ENCODE results near the gene DOCK4. TPM values are rescaled to one million over a fixed set of nuclear protein-coding genes. Genes with fewer than 3 reads are reported as not detected.

The DOCK4 gene
- total RNA-seq, 2 experiments from 2014 or later = 0.32 TPM

DNA sequence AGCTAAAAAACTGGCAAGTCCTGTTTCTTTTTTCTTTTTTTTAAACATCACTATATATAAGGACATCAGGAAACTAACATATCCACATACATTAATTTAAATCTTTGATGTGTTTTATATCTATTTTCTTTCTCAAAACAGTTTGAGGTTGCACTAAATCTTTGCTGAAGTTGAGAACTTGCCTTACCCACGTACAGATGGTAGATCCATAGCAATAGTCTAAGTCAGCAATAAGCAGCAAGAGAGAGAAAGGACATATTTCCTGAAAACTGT is 417.2 kb downstream of the DOCK4 start:
- H3K4me1 Mint-ChIP-seq = no peaks in the 10 kb centered on the region
- no peaks in the 10 kb centered on the region for H3K36me3 Mint-ChIP-seq (ENCODE audit: low read depth)
- CTCF ChIA-PET = interaction anchor here (0.8 kb wide), 1 partner anchor 596 kb away, joined by 3 read pairs; no protein-coding TSS in a partner anchor
- DNase-seq (no peak), ATAC-seq (no peak)
- POLR2A ChIA-PET = no interaction called here
- no peak overlapping the region for H3K27ac Mint-ChIP-seq
- no peak overlapping the region for H3K4me3 Mint-ChIP-seq
- H3K9me3 Mint-ChIP-seq (ENCODE audit: low read depth) = peaks cover 11% of the 10 kb centered on the region
- intact Hi-C loops (cut with DNase I, micrococcal nuclease) = no loop called here
- H3K27me3 Mint-ChIP-seq = peaks cover 3% of the 10 kb centered on the region

DNA sequence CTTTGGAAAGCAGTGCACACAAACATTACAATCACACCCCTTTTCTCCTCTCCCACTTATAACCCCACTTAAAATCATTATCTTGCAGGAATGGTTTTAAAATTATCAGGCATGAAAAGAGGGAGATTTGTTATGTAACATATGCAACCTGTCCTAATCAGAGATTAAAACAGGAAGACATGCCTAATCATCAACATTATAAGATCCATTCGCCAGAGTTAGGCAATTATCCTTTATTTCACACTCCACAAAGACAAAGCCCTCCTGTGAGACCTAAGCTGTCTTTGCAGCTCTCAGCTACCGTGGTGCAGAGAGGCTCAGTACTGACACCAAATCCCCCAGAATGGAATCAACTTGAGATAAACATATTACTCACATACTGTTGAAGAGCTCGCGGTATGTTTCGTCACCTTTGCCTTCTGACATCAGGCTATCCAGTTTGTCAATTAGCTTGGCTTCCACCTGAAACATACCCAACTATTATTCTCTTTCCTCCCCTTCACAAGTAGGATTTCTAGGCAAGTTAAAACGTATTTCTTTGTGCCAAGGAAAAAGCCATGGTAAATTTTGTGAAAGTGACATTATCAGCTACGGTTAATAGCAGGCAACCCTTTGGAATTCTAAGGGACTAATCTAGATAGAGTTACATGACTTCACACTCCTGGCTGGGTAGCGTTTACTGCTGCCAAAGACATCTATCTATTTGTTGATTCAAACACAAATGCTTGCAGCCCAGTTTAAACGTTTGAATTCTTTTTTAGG is 417.7 kb downstream of the DOCK4 start:
- intact Hi-C loops (cut with DNase I, micrococcal nuclease) = no loop called here
- Mint-ChIP-seq H3K27me3 (peaks cover 3% of the 10 kb centered on the region), H3K36me3 (ENCODE audit: low read depth) (no peaks in the 10 kb centered on the region), H3K4me3 (no peak overlapping the region), H3K27ac (no peak overlapping the region), H3K9me3 (ENCODE audit: low read depth) (peaks cover 6% of the 10 kb centered on the region), H3K4me1 (no peaks in the 10 kb centered on the region)
- ATAC-seq (no peak), DNase-seq (no peak)
- POLR2A ChIA-PET = interaction anchor here (0.6 kb wide), 1 partner anchor 443 kb away, joined by 7 read pairs; no protein-coding TSS in a partner anchor
- CTCF ChIA-PET = interaction anchor here (0.6 kb wide), 1 partner anchor 130 kb away, joined by 3 read pairs; no protein-coding TSS in a partner anchor

DNA sequence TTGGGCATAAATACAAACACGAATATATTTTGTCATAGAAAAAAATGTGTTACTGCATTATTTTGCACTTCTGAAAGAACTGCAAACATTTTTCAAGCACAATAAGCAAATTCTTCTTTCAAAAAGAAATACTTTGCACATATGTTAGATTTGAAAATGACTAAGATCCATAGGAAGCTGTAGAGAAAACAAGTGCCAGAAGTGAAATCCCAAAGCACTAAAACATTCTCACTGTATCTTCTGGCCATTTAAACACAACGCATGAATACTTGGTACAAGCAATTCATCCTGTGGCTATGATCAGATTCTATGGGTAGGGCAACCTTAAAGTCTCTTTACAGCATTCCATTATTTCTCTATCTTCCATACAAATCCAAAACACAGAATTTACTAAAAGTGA is 418.5 kb downstream of the DOCK4 start:
- ChIA-PET POLR2A (no interaction called here), CTCF (no interaction called here)
- H3K36me3 Mint-ChIP-seq (ENCODE audit: low read depth) = no peaks in the 10 kb centered on the region
- H3K4me1 Mint-ChIP-seq = no peaks in the 10 kb centered on the region
- H3K27me3 Mint-ChIP-seq = peaks cover 3% of the 10 kb centered on the region
- H3K9me3 Mint-ChIP-seq (ENCODE audit: low read depth) = peaks cover under 1% of the 10 kb centered on the region
- H3K27ac Mint-ChIP-seq = no peak overlapping the region
- intact Hi-C loops (cut with DNase I, micrococcal nuclease) = no loop called here
- ATAC-seq (no peak), DNase-seq (no peak)
- H3K4me3 Mint-ChIP-seq = no peak overlapping the region

DNA sequence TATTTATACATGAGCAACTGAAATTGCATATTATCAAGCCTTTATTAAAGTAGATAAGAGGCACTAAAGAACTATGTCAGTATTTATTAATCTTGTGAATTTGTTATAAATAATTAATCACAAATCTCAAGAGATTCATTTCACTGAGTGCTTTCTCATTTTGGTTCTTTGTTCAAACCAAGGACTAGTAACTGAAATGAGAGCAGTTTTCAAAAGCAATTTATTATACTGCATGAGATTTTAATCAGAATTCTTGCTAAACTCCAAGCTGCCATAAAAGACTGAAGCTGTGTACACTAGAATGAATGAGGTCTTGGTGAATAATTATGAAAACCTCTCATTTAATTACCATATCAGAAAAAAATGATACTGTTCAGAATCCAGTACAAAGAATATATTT is 419.1 kb downstream of the DOCK4 start:
- no peak for DNase-seq
- ChIA-PET POLR2A (no interaction called here), CTCF (no interaction called here)
- H3K4me1 Mint-ChIP-seq = no peaks in the 10 kb centered on the region
- no peak for ATAC-seq
- no peaks in the 10 kb centered on the region for H3K36me3 Mint-ChIP-seq (ENCODE audit: low read depth)
- H3K27me3 Mint-ChIP-seq = peaks cover 3% of the 10 kb centered on the region
- H3K4me3 Mint-ChIP-seq = no peak overlapping the region
- intact Hi-C loops (cut with DNase I, micrococcal nuclease) = no loop called here
- H3K9me3 Mint-ChIP-seq (ENCODE audit: low read depth) = no peaks in the 10 kb centered on the region
- H3K27ac Mint-ChIP-seq = no peak overlapping the region

DNA sequence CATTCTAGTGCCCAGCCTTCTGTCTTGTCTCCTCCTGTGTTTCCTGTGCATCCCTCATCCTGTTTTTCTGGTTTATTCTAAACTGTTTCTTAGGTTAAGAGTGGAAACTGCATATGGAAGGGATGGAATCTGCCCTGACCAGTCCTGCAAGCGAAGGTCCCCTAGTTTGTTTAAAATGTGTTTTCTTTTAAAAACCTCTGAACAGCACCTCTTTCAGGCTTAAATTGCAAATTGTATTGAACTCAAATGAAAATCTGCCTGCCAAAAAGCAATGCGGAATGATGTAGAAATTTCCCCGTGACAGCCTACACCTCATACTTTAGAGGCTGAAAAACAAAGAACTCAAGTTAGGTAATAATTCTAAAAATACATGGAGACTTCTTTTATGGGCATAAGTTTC is 421.1 kb downstream of the DOCK4 start:
- intact Hi-C loops (cut with DNase I, micrococcal nuclease) = no loop called here
- no peak overlapping the region for H3K27ac Mint-ChIP-seq
- CTCF ChIA-PET = no interaction called here
- no peaks in the 10 kb centered on the region for H3K36me3 Mint-ChIP-seq (ENCODE audit: low read depth)
- ATAC-seq (no peak), DNase-seq (no peak)
- H3K4me3 Mint-ChIP-seq = no peak overlapping the region
- no peaks in the 10 kb centered on the region for H3K4me1 Mint-ChIP-seq
- no peaks in the 10 kb centered on the region for H3K9me3 Mint-ChIP-seq (ENCODE audit: low read depth)
- POLR2A ChIA-PET = no interaction called here
- peaks cover 3% of the 10 kb centered on the region for H3K27me3 Mint-ChIP-seq

DNA sequence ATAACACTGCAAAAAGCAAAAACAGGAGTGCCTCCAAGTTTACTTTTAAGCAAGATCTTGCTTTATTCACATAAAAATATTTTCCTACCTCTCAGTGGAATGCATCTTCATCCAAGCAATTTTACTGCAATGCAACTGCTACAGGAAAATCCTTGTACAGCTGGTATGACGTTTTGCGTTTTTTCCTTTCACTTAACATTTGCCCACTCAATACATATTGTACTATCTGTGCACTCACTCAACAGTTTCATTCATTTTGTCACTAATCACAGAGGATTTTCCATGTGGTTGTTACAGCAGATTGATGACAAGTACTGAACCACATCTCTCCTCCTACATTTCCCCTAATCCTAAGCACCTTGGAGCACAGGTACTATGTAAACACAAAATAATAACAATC is 421.9 kb downstream of the DOCK4 start:
- no peak overlapping the region for H3K4me3 Mint-ChIP-seq
- no peak for ATAC-seq
- CTCF ChIA-PET = interaction anchor here (0.6 kb wide), 1 partner anchor 714 kb away, joined by 3 read pairs; no protein-coding TSS in a partner anchor

DNA sequence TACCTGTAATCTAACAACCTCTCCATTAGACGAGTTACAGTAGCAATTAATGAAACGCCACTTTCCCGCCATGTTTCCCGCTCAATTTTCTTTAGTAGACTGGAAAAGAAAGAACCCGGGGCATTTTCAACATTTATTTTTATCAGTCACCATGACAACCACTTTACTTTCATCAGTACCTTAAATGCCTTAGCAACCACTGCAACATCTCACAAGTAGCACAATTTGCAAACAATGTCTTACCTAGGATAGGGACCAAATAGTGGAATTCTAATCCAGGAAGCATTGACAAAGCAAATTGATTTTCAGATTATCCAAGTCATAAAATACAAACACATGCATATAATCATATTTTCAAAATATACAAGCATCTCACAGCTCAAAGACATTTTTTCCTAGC is 422.3 kb downstream of the DOCK4 start:
- Mint-ChIP-seq H3K9me3 (ENCODE audit: low read depth) (no peaks in the 10 kb centered on the region), H3K36me3 (ENCODE audit: low read depth) (no peaks in the 10 kb centered on the region)

More for the DNA sequence above, 421.9 kb downstream of the DOCK4 start:
- Mint-ChIP-seq H3K9me3 (ENCODE audit: low read depth) (no peaks in the 10 kb centered on the region), H3K27ac (no peak overlapping the region), H3K27me3 (peaks cover 6% of the 10 kb centered on the region), H3K36me3 (ENCODE audit: low read depth) (no peaks in the 10 kb centered on the region), H3K4me1 (no peaks in the 10 kb centered on the region)
- intact Hi-C loops (cut with DNase I, micrococcal nuclease) = no loop called here
- no peak for DNase-seq
- POLR2A ChIA-PET = no interaction called here

DNA sequence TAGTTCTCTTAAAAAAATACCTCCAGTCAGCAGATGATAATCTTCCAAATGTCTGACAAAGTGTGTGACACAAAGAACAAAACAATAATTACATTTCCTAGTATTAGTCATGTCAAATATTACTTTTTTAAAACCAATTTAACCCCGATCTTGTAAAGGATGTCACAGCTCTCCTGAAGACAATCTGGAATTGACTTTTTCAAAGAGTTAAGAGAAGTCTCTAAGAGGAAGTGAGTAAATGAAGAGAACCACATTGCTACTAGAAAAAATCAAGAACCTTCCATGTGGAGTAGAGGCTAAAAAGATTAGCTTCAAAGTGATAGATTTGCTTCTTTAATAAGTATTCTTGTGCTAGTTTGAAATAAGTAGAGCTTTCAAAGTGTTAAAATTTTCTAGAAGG is 425.7 kb downstream of the DOCK4 start:
- DNase-seq = no peak
- intact Hi-C loops (cut with DNase I, micrococcal nuclease) = no loop called here
- H3K27ac Mint-ChIP-seq = no peak overlapping the region
- peaks cover 6% of the 10 kb centered on the region for H3K27me3 Mint-ChIP-seq
- H3K4me1 Mint-ChIP-seq = no peaks in the 10 kb centered on the region
- ChIA-PET CTCF (interaction anchor here (1.5 kb wide), 1 partner anchor 28 kb away, joined by 5 read pairs; no protein-coding TSS in a partner anchor), POLR2A (no interaction called here)
- ATAC-seq = no peak
- no peaks in the 10 kb centered on the region for H3K36me3 Mint-ChIP-seq (ENCODE audit: low read depth)
- H3K9me3 Mint-ChIP-seq (ENCODE audit: low read depth) = peaks cover 7% of the 10 kb centered on the region
- H3K4me3 Mint-ChIP-seq = no peak overlapping the region

More for the DNA sequence above, 422.3 kb downstream of the DOCK4 start:
- CTCF ChIA-PET = interaction anchor here (0.6 kb wide), 1 partner anchor 714 kb away, joined by 3 read pairs; no protein-coding TSS in a partner anchor
- POLR2A ChIA-PET = no interaction called here
- no peak for DNase-seq
- no peak for ATAC-seq
- H3K27me3 Mint-ChIP-seq = peaks cover 6% of the 10 kb centered on the region
- H3K27ac Mint-ChIP-seq = no peak overlapping the region
- H3K4me1 Mint-ChIP-seq = no peaks in the 10 kb centered on the region
- intact Hi-C loops (cut with DNase I, micrococcal nuclease) = no loop called here
- H3K4me3 Mint-ChIP-seq = no peak overlapping the region

DNA sequence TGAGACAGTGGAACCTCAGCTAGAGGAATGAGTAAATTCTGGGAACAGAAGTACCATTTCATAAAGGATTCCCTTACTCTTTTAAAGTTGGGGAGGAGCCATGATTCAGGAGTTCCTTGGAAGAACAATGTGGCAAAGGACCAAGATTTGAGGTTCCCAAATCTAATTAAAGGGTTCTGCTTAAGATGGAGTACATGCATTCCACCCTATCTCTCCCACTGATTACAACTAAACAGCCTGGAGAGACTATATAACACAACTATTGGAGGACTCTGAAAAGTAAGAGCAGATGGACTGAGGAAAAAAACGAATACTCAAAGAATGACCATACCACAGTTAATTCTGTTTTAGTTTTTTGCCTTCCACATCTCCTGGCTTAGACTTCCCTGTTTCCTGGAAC is 431.0 kb downstream of the DOCK4 start:
- ChIA-PET CTCF (no interaction called here), POLR2A (no interaction called here)
- Mint-ChIP-seq H3K27me3 (peaks cover 7% of the 10 kb centered on the region), H3K27ac (no peak overlapping the region), H3K36me3 (ENCODE audit: low read depth) (no peaks in the 10 kb centered on the region), H3K4me3 (no peak overlapping the region), H3K4me1 (no peaks in the 10 kb centered on the region), H3K9me3 (ENCODE audit: low read depth) (peaks cover 7% of the 10 kb centered on the region)
- intact Hi-C loops (cut with DNase I, micrococcal nuclease) = no loop called here
- ATAC-seq (no peak), DNase-seq (no peak)

DNA sequence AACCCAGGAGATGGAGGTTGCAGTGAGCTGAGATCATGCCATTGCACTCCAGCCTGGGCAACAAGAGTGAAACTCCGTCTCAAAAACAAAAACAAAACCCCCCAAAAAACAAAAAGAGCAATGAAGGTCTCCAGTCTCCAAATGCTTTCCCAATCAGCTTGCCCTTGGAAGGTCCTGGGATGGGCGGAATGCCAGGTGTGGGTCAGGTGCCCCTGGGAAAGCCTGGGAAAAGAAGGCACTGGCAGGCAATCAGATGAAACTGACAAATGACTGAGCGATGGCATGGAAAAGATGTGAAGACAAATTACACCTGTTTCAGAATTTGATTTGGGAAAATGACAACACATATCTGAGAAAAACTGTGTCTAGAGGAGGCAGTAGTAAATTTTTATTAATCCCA is 433.5 kb downstream of the DOCK4 start:
- intact Hi-C loops (cut with DNase I, micrococcal nuclease) = no loop called here
- peaks cover 6% of the 10 kb centered on the region for H3K9me3 Mint-ChIP-seq (ENCODE audit: low read depth)
- no peaks in the 10 kb centered on the region for H3K4me1 Mint-ChIP-seq
- DNase-seq (no peak), ATAC-seq (no peak)
- H3K36me3 Mint-ChIP-seq (ENCODE audit: low read depth) = no peaks in the 10 kb centered on the region
- CTCF ChIA-PET = no interaction called here
- POLR2A ChIA-PET = no interaction called here
- H3K27ac Mint-ChIP-seq = no peak overlapping the region
- H3K4me3 Mint-ChIP-seq = no peak overlapping the region
- peaks cover 8% of the 10 kb centered on the region for H3K27me3 Mint-ChIP-seq

DNA sequence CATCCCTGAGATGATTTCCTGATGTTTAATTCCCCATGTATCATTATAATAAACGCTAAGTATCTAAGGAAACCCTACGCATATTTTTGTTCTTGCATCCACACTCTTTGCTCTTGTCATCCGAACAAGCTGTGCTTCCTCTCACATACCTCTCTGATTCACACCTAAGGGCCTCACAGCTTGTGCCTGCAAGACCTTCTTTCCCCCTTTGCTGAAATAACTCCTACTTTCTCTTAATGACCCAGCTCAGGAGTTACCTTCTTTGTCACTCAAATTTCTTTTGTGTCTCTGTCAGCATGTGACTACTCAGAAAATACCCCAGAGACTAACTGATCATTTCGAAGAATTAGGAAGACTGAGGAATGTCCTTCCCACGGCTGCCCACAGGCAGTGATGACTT is 434.6 kb downstream of the DOCK4 start:
- ChIA-PET POLR2A (no interaction called here), CTCF (interaction anchor here (0.8 to 1.4 kb wide), 3 partner anchors 84 to 613 kb away, joined by 3 read pairs; no protein-coding TSS in a partner anchor)
- ATAC-seq (no peak), DNase-seq (no peak)
- no peak overlapping the region for H3K4me3 Mint-ChIP-seq
- peaks cover 4% of the 10 kb centered on the region for H3K9me3 Mint-ChIP-seq (ENCODE audit: low read depth)
- no peak overlapping the region for H3K27ac Mint-ChIP-seq
- H3K27me3 Mint-ChIP-seq = peaks cover 8% of the 10 kb centered on the region
- intact Hi-C loops (cut with DNase I, micrococcal nuclease) = no loop called here
- no peaks in the 10 kb centered on the region for H3K4me1 Mint-ChIP-seq
- H3K36me3 Mint-ChIP-seq (ENCODE audit: low read depth) = no peaks in the 10 kb centered on the region

DNA sequence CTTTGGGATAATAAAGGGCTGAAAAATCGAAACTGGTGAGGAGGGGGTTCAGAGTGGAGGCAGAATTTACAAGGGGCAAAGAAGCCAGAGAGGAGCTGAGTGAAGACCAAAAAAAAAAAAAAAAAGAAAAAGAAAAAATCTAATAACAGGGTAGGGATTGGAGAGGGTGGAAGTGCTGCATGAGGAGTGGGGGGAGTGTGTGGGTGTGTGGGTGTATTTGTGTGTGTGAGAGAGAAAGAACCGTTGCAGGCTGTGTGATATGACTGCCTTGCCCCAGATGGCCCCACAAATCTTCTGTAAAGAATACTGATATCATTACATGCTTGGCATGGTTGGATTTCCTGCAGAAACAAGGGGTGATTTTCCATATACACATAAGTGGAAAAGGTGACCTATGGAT is 436.1 kb downstream of the DOCK4 start:
- Mint-ChIP-seq H3K4me3 (no peak overlapping the region), H3K36me3 (ENCODE audit: low read depth) (no peaks in the 10 kb centered on the region), H3K27ac (no peak overlapping the region), H3K4me1 (no peaks in the 10 kb centered on the region), H3K9me3 (ENCODE audit: low read depth) (no peaks in the 10 kb centered on the region), H3K27me3 (peaks cover 8% of the 10 kb centered on the region)
- DNase-seq (no peak), ATAC-seq (no peak)
- ChIA-PET CTCF (interaction anchor here (0.5 to 1.5 kb wide), 2 partner anchors 20 to 648 kb away, joined by 3 read pairs; no protein-coding TSS in a partner anchor), POLR2A (no interaction called here)
- intact Hi-C loops (cut with DNase I, micrococcal nuclease) = no loop called here

Data from activated CD4-positive, alpha-beta T cell treated with anti-CD3 and anti-CD28 coated beads for 36 hours (primary cell).